K562 (cell line): ENCODE measurements around the gene OR1N2. TPM values are rescaled to one million over a fixed set of nuclear protein-coding genes. Genes with fewer than 3 reads are reported as not detected.

Experiments
- ATAC-seq: fragments of 200-7000 bp; cut with Tn5 transposase; 3 replicates; pipeline ENCODE4 v1.9.1; 2020; ENCODE audit warnings: moderate library complexity
- BruUV-seq: library from RNA; stranded (reverse); fragments of 400-500 nt; replicated peaks from 2 replicates; lab custom pipeline; 2021; lab: Mats Ljungman, UMichigan
- CTCF ChIA-PET: fragments of 300-600 bp; formaldehyde crosslinking; extraction: SDS; loops from one replicate; lab custom pipeline; 2021; ENCODE audit warnings: low intra/inter-chr PET ratio; lab: Yijun Ruan, JAX
- POLR2A ChIA-PET: fragments of 300-600, 350-650 bp; sonication (Branson Sonifier 250); formaldehyde crosslinking; extraction: SDS; loops from one replicate; lab custom pipeline; 2021; ENCODE audit warnings: antibody characterized with exemption, inconsistent platforms; lab: Yijun Ruan, JAX
- DNase-seq, 4 experiments: peaks; one replicate each; pipeline versions ENCODE4 v3.0.0 to v3.0.0-alpha.2; 2011 to 2018; ENCODE audit warnings: low spot score in 3 of 4, mixed read lengths in 3 of 4; ENCODE audit errors: extremely low read depth in 1 of 4
- FAIRE-seq: peaks from 2 replicates; lab custom pipeline; 2011; peaks lifted over from hg19 to GRCh38; lab: Jason Lieb, UNC
- H2AFZ ChIP-seq: 2 replicates; pipeline ENCODE4 v1.6.0; 2011; ENCODE audit warnings: low read depth, low read length, control low read depth, inconsistent platforms
- H3K27ac ChIP-seq: fragments of 200-600 bp; 3 replicates; pipeline ENCODE4 v1.8.0; 2011; ENCODE audit warnings: low read depth, mild to moderate bottlenecking, control low read depth, inconsistent platforms, low read length, moderate library complexity, mixed read lengths; ENCODE audit errors: extremely low read depth
- H3K27me3 ChIP-seq, 2 experiments: fragments of 300-600 bp in 1 of 2; 2 replicates in 1 of 2; 3 replicates in 1 of 2; pipeline versions ENCODE4 v1.6.0 to v1.8.0; 2011; ENCODE audit warnings: inconsistent platforms in 2 of 2, low read length in 2 of 2, mild to moderate bottlenecking in 1 of 2, mixed read lengths in 1 of 2, moderate library complexity in 1 of 2; ENCODE audit not compliant: control insufficient read depth in 2 of 2, insufficient read depth in 2 of 2
- H3K36me3 ChIP-seq: fragments of 300-600 bp; 3 replicates; pipeline ENCODE4 v1.8.0; 2011; ENCODE audit warnings: mild to moderate bottlenecking, low read length, inconsistent platforms; ENCODE audit not compliant: control insufficient read depth, insufficient read depth
- H3K4me1 ChIP-seq, 2 experiments: fragments of 200-600 bp in 1 of 2; replicated peaks in 1 of 2; 2 replicates in 1 of 2; 3 replicates in 1 of 2; pipeline versions ENCODE4 v1.5.1 to v1.8.0; 2011; ENCODE audit warnings: inconsistent platforms in 2 of 2, low read length in 2 of 2, mild to moderate bottlenecking in 1 of 2, mixed read lengths in 1 of 2, moderate library complexity in 1 of 2; ENCODE audit not compliant: control insufficient read depth in 2 of 2, insufficient read depth in 2 of 2
- H3K4me2 ChIP-seq: 2 replicates; pipeline ENCODE4 v1.6.1; 2011; ENCODE audit warnings: low read length, control low read depth, inconsistent platforms, mixed read lengths; ENCODE audit not compliant: insufficient read depth
- H3K4me3 ChIP-seq: fragments of 200-600 bp; sonication (generic), shearing (Covaris generic); 2 replicates; pipeline ENCODE4 v1.5.1; 2016; ENCODE audit warnings: control low read depth, inconsistent platforms
- H3K79me2 ChIP-seq: fragments of 200-600 bp; 3 replicates; pipeline ENCODE4 v1.8.0; 2011; ENCODE audit warnings: low read length, inconsistent platforms; ENCODE audit not compliant: control insufficient read depth, insufficient read depth
- H3K9ac ChIP-seq, 2 experiments: 2 replicates each; pipeline versions ENCODE4 v1.6.0 to v1.6.1; 2011; ENCODE audit warnings: low read depth in 2 of 2, low read length in 2 of 2, control low read depth in 1 of 2, inconsistent platforms in 1 of 2, mild to moderate bottlenecking in 1 of 2, mixed read lengths in 1 of 2; ENCODE audit not compliant: insufficient read depth in 1 of 2
- H3K9me1 ChIP-seq: one replicate; pipeline ENCODE4 v1.6.0; 2011; ENCODE audit warnings: inconsistent platforms, mild to moderate bottlenecking, low read length, moderate library complexity; ENCODE audit not compliant: control insufficient read depth, insufficient read depth
- H3K9me3 ChIP-seq: replicated peaks from 2 replicates; pipeline ENCODE4 v1.5.1; 2011; ENCODE audit warnings: low read depth, low read length, inconsistent platforms; ENCODE audit not compliant: control insufficient read depth, insufficient read depth
- H4K20me1 ChIP-seq: replicated peaks from 2 replicates; pipeline ENCODE4 v1.6.1; 2011; ENCODE audit warnings: low read length, inconsistent platforms, mixed read lengths; ENCODE audit not compliant: control insufficient read depth, insufficient read depth
- PHF20 ChIP-seq: fragments of 450-650 bp; IDR thresholded peaks from 2 replicates; pipeline ENCODE4 v1.6.1; 2018; ENCODE audit not compliant: partially characterized antibody
- ZNF274 ChIP-seq: IDR thresholded peaks from 2 replicates; pipeline ENCODE4 v1.6.1; 2011; ENCODE audit warnings: low read depth, mild to moderate bottlenecking, low read length, moderate library complexity, borderline replicate concordance
- WGBS: fragments of 100-300 bp; shearing (Covaris generic); methylation state at CpG from one replicate; pipeline ENCODE4 v1.1.6; 2016; ENCODE audit warnings: low coverage, mixed read lengths; ENCODE audit not compliant: insufficient coverage; ENCODE audit errors: missing lambda C conversion rate; 5-methylcytosine and 5-hydroxymethylcytosine counted together
- in situ Hi-C: fragments of 300-500 bp; cut with MboI; formaldehyde crosslinking; loops from 4 replicates; pipeline ENCODE4 v1.15.0; 2018; ENCODE audit warnings: inconsistent platforms, mixed read lengths
- intact Hi-C: fragments of 100-400 bp; cut with micrococcal nuclease; formaldehyde crosslinking; loops from 2 replicates; pipeline ENCODE4 v1.14.2; 2022
- polyA plus RNA-seq, 8 experiments: library from polyadenylated mRNA; depleted of rRNA in 4 of 8; stranded (reverse) in 5 of 8; unstranded in 3 of 8; fragments of >200 nt; fragmentation: Nextera tagmentation in 2 of 8; fragmentation: Illumina TruSeq in 1 of 8; extraction: Ambion mirVana in 2 of 8; extraction: Trizol in 1 of 8; gene quantifications; 2 replicates each; pipeline versions ENCODE4 v1.2.1 to v1.2.3, GENCODE V29; 2011 to 2014; ENCODE audit warnings: inconsistent platforms in 1 of 8, missing spikeins in 1 of 8
- total RNA-seq, 7 experiments: library from RNA; depleted of rRNA in 6 of 7; stranded (reverse); fragments of >200 nt in 6 of 7; fragmentation: Illumina TruSeq in 2 of 7; extraction: Trizol in 2 of 7; gene quantifications; 2 replicates each; pipeline versions ENCODE4 v1.2.1 to v1.2.3, GENCODE V29; 2011 to 2021; ENCODE audit warnings: low replicate concordance in 1 of 7

The OR1N2 gene
- total and polyA plus RNA-seq, 9 of the 15 experiments (the other 6 are each of a cell fraction or from before 2014, with no cell fraction given) = not detected

GRCh38 chr9:122562134-122562760 lies 9.3 kb downstream of the OR1N2 start:
- Histone ChIP-seq H3K27ac (no peak overlapping the region), H3K9me3 (no peaks in the 10 kb centered on the region), H3K4me3 (no peak overlapping the region), H3K79me2 (no peaks in the 10 kb centered on the region), H3K4me1 (no peaks in the 10 kb centered on the region; a peak in 2 of 5 replicates), H3K36me3 (no peaks in the 10 kb centered on the region), H3K4me2 (no peak overlapping the region), H3K9ac (peak overlapping the region in 1 of 2 experiments; percentile 47; a peak in 1 of 4 replicates), H3K9me1 (no peaks in the 10 kb centered on the region), H4K20me1 (no peaks in the 10 kb centered on the region), H2AFZ (no peak overlapping the region; the same call in 1 of the 2 replicates), H3K27me3 (no peaks in the 10 kb centered on the region)
- no TSS peak for BruUV-seq
- no peak for FAIRE-seq
- POLR2A ChIA-PET = interaction anchor here (0.6 kb wide), 1 partner anchor 190 kb away, joined by 3 read pairs; no protein-coding TSS in a partner anchor
- DNase-seq = peak in 1 of 4 experiments; percentile 5
- peak; percentile 35; the same call in 1 of the 3 replicates for ATAC-seq
- TF ChIP-seq PHF20 = no peak
- 11% methylated on average over 9 of the region's 9 CpGs for WGBS
- in situ Hi-C loops = no loop called here
- intact Hi-C loops = no loop called here
- CTCF ChIA-PET = no interaction called here

- ChIA-PET POLR2A (no interaction called here), CTCF (no interaction called here)
- DNase-seq = peak in 1 of 4 experiments; percentile 6
- Histone ChIP-seq H3K9ac (no peak overlapping the region), H3K4me3 (no peak overlapping the region), H3K27me3 (no peaks in the 10 kb centered on the region), H4K20me1 (no peaks in the 10 kb centered on the region), H3K79me2 (no peaks in the 10 kb centered on the region), H3K36me3 (no peaks in the 10 kb centered on the region), H3K9me1 (no peaks in the 10 kb centered on the region), H3K4me1 (no peaks in the 10 kb centered on the region; a peak in 2 of 5 replicates), H3K4me2 (no peak overlapping the region), H2AFZ (peak overlapping the region; percentile 62), H3K27ac (no peak overlapping the region), H3K9me3 (no peaks in the 10 kb centered on the region)
- ATAC-seq = peak; percentile 64; the same call in 2 of the 3 replicates
- FAIRE-seq = peak; percentile 29
- no TSS peak for BruUV-seq
- in situ Hi-C loops (no loop called here), intact Hi-C loops (no loop called here)
- TF ChIP-seq ZNF274 = no peak
- WGBS = 22% methylated on average over 4 of the region's 4 CpGs
Measured at GRCh38 chr9:122567901-122568300, 15.0 kb downstream of the OR1N2 start.
